ENCODE results near the gene THOC1. TPM values are rescaled to one million over a fixed set of nuclear protein-coding genes. Genes with fewer than 3 reads are reported as not detected.

The THOC1 gene
- total RNA-seq, 5 donors from 2014 or later (not counting 1 experiment from before 2014, with no cell fraction given): 50.7 to 88.5 (median 53.7) TPM

DNA sequence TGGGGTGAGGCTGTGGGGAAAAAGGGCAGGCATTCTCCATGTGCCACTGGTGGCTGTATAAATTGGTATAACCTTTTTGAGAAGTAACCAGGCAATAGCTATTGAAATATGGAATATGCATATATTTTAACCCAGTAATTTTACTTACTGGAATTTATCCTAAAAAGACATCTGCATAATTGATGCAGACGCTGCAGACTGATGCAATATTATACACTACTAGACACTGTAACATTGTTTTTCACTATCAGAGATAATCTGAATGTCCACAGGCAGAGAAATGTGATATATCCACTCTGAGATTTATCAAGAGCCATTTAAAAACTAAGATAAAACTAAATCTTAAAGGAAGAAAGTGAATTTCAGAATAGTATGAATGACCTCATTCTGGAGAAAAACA, 14.7 kb downstream of the THOC1 start:
- no peaks in the 10 kb centered on the region for H3K9me3 Mint-ChIP-seq

DNA sequence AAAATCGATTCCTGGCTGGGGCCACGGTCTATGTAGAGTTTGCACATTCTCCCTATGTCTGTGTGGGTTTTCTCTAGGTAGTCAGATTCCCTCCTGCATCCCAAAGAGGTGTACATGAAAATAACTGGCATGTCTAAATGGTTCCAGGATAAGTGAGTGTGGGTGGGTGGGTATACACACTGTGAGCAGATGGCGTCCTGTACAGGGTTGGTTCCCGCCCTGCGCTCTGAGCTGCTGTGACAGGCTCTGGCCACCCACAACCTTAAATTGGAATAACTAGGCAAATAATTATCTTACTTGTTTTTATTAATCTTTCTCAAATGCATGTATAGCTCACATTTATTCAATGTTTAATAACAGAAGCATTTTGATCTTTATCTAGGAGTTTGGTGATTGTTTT, 16.3 kb downstream of the THOC1 start:
- no CpG with 5 or more reads among the region's 5 CpGs for WGBS (ENCODE audit: insufficient coverage)
- H3K4me3 Mint-ChIP-seq: no peak overlapping the region

More for the DNA sequence above, 14.7 kb downstream of the THOC1 start:
- Mint-ChIP-seq H3K4me3 (no peak overlapping the region), H3K4me1 (no peaks in the 10 kb centered on the region), H3K27ac (no peak overlapping the region), H3K27me3 (no peaks in the 10 kb centered on the region), H3K36me3 (peaks cover 70% of the 10 kb centered on the region)
- POLR2A ChIA-PET: no interaction called here
- CTCF ChIA-PET: no interaction called here
- ATAC-seq (replicated peaks in 1 of 4) (no peak), DNase-seq (no peak)
- H3K27me3 ChIP-seq (replicated peaks in 1 of 2; ENCODE audit: control insufficient read depth in 2 of 2, extremely low read depth in 1 of 2, insufficient read depth in 2 of 2, low read length in 1 of 2): no peaks in the 10 kb centered on the region
- H3K36me3 ChIP-seq (ENCODE audit: control insufficient read depth in 2 of 2, extremely low read depth in 1 of 2, insufficient read depth in 1 of 2, low read length in 1 of 2): peaks cover 2 to 76% of the 10 kb centered on the region in 2 donors
- no peaks in the 10 kb centered on the region for H3K4me1 ChIP-seq (ENCODE audit: control insufficient read depth in 1 of 2, extremely low read depth in 1 of 2, insufficient read depth in 2 of 2, low read length in 2 of 2)
- WGBS (ENCODE audit: insufficient coverage): no CpG with 5 or more reads among the region's 1 CpG
- no peak overlapping the region for H3K27ac ChIP-seq (ENCODE audit: low read length)
- no peak overlapping the region for H3K4me3 ChIP-seq (ENCODE audit: control insufficient read depth in 1 of 2, extremely low read depth in 1 of 2, low read length in 1 of 2)
- no peaks in the 10 kb centered on the region for H3K9me3 ChIP-seq

GRCh38 chr18:250685-251084, 17.2 kb downstream of the THOC1 start:
- Histone ChIP-seq H3K36me3 (ENCODE audit: control insufficient read depth in 2 of 2, extremely low read depth in 1 of 2, insufficient read depth in 1 of 2, low read length in 1 of 2) (peaks cover 3 to 73% of the 10 kb centered on the region in 2 donors), H3K27me3 (replicated peaks in 1 of 2; ENCODE audit: control insufficient read depth in 2 of 2, extremely low read depth in 1 of 2, insufficient read depth in 2 of 2, low read length in 1 of 2) (no peaks in the 10 kb centered on the region), H3K9me3 (no peaks in the 10 kb centered on the region), H3K4me1 (ENCODE audit: control insufficient read depth in 1 of 2, extremely low read depth in 1 of 2, insufficient read depth in 2 of 2, low read length in 2 of 2) (no peaks in the 10 kb centered on the region), H3K27ac (ENCODE audit: low read length) (no peak overlapping the region), H3K4me3 (ENCODE audit: control insufficient read depth in 1 of 2, extremely low read depth in 1 of 2, low read length in 1 of 2) (no peak overlapping the region)
- H3K4me1 Mint-ChIP-seq: no peaks in the 10 kb centered on the region
- CTCF ChIA-PET: interaction anchor here in 1 of 2 donors (1.1 kb wide), 1 partner anchor 13 kb away, joined by 4 read pairs; no protein-coding TSS in a partner anchor
- no peaks in the 10 kb centered on the region for H3K27me3 Mint-ChIP-seq
- POLR2A ChIA-PET: interaction anchor here in 1 of 2 donors (0.6 kb wide), 1 partner anchor 15 kb away, joined by 3 read pairs; no protein-coding TSS in a partner anchor
- H3K27ac Mint-ChIP-seq: no peak overlapping the region
- H3K4me3 Mint-ChIP-seq: no peak overlapping the region
- ATAC-seq (replicated peaks in 1 of 4): no peak
- H3K36me3 Mint-ChIP-seq: peaks cover 60% of the 10 kb centered on the region
- no CpG with 5 or more reads among the region's 2 CpGs for WGBS (ENCODE audit: insufficient coverage)
- H3K9me3 Mint-ChIP-seq: no peaks in the 10 kb centered on the region
- DNase-seq: no peak

More for the DNA sequence above, 16.3 kb downstream of the THOC1 start:
- H3K9me3 ChIP-seq: no peaks in the 10 kb centered on the region
- Mint-ChIP-seq H3K27me3 (no peaks in the 10 kb centered on the region), H3K36me3 (peaks cover 63% of the 10 kb centered on the region), H3K27ac (no peak overlapping the region), H3K4me1 (no peaks in the 10 kb centered on the region), H3K9me3 (no peaks in the 10 kb centered on the region)
- H3K4me3 ChIP-seq (ENCODE audit: control insufficient read depth in 1 of 2, extremely low read depth in 1 of 2, low read length in 1 of 2): no peak overlapping the region
- ChIA-PET POLR2A (no interaction called here), CTCF (no interaction called here)
- no peaks in the 10 kb centered on the region for H3K27me3 ChIP-seq (replicated peaks in 1 of 2; ENCODE audit: control insufficient read depth in 2 of 2, extremely low read depth in 1 of 2, insufficient read depth in 2 of 2, low read length in 1 of 2)
- ATAC-seq (replicated peaks in 1 of 4) (no peak), DNase-seq (no peak)
- no peaks in the 10 kb centered on the region for H3K4me1 ChIP-seq (ENCODE audit: control insufficient read depth in 1 of 2, extremely low read depth in 1 of 2, insufficient read depth in 2 of 2, low read length in 2 of 2)
- peaks cover 3 to 76% of the 10 kb centered on the region in 2 donors for H3K36me3 ChIP-seq (ENCODE audit: control insufficient read depth in 2 of 2, extremely low read depth in 1 of 2, insufficient read depth in 1 of 2, low read length in 1 of 2)
- no peak overlapping the region for H3K27ac ChIP-seq (ENCODE audit: low read length)

DNA sequence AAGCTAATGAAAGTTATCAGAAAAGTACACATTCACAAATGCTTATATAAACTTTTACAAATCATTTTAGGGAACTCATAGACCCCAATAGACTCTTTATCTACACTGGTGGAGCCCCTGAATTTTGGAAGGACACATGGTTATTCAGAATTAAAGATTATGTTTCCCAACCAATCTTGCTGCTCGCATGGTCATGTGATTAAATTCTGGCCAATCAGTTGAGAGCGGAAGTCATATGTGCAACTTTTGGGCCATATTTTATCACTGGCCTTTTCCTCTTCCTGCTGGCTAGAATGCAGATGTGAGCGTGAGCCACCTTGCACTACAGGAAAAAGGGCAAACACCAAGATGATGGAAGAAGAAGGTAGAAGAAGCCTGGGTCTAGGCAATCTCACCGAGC, 19.8 kb downstream of the THOC1 start:
- Mint-ChIP-seq H3K27ac (no peak overlapping the region), H3K4me3 (no peak overlapping the region), H3K9me3 (no peaks in the 10 kb centered on the region), H3K4me1 (peaks cover 0 to 5% (median 0%) of the 10 kb centered on the region in 3 donors), H3K27me3 (no peaks in the 10 kb centered on the region), H3K36me3 (peaks cover 59% of the 10 kb centered on the region)
- ATAC-seq (replicated peaks in 1 of 4): no peak
- Histone ChIP-seq H3K9me3 (no peaks in the 10 kb centered on the region), H3K27ac (ENCODE audit: low read length) (no peak overlapping the region), H3K4me1 (ENCODE audit: control insufficient read depth in 1 of 2, extremely low read depth in 1 of 2, insufficient read depth in 2 of 2, low read length in 2 of 2) (no peaks in the 10 kb centered on the region), H3K36me3 (ENCODE audit: control insufficient read depth in 2 of 2, extremely low read depth in 1 of 2, insufficient read depth in 1 of 2, low read length in 1 of 2) (peaks cover 3 to 70% of the 10 kb centered on the region in 2 donors), H3K27me3 (replicated peaks in 1 of 2; ENCODE audit: control insufficient read depth in 2 of 2, extremely low read depth in 1 of 2, insufficient read depth in 2 of 2, low read length in 1 of 2) (no peaks in the 10 kb centered on the region), H3K4me3 (ENCODE audit: control insufficient read depth in 1 of 2, extremely low read depth in 1 of 2, low read length in 1 of 2) (no peak overlapping the region)
- WGBS (ENCODE audit: insufficient coverage): 100% methylated on average over 2 of the region's 4 CpGs
- DNase-seq: no peak
- ChIA-PET CTCF (interaction anchor here in 1 of 2 donors (1.0 kb wide), 1 partner anchor 20 kb away, joined by 3 read pairs; the partner anchor contains the start of gene THOC1), POLR2A (interaction anchor here in 1 of 2 donors (1.0 kb wide), 1 partner anchor 14 kb away, joined by 3 read pairs; no protein-coding TSS in a partner anchor)

DNA sequence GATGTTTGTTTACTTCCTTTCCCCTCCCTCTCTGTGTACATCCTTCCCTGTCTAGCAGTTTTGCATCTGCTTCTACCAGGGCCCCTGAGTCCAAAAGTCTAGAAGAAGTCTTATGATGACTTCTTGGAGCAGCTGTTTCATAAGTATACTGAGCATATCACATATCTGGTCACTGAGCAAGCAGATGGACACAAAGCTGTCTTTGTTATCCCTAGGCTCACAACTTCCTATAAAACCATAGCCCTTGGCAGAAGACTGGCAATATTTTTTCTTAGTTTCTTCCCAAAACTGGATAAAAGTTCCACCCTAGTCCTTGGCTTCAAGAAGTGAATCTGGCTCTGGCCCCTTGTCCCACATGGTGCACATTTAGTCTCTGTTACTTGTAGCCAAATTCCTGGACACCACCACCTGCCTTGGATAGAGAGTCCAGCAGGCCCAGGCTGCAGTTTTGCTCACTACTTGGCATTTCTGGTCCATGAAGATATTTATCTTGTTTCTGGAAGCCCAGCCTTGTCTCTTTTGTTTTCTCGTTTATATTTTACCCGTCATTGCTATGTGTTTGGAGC, 22.5 kb downstream of the THOC1 start:
- H3K4me1 Mint-ChIP-seq: peaks cover 0 to 5% (median 0%) of the 10 kb centered on the region in 3 donors
- Histone ChIP-seq H3K9me3 (no peaks in the 10 kb centered on the region), H3K4me3 (ENCODE audit: control insufficient read depth in 1 of 2, extremely low read depth in 1 of 2, low read length in 1 of 2) (no peak overlapping the region), H3K4me1 (ENCODE audit: control insufficient read depth in 1 of 2, extremely low read depth in 1 of 2, insufficient read depth in 2 of 2, low read length in 2 of 2) (no peaks in the 10 kb centered on the region), H3K36me3 (ENCODE audit: control insufficient read depth in 2 of 2, extremely low read depth in 1 of 2, insufficient read depth in 1 of 2, low read length in 1 of 2) (peaks cover 3 to 68% of the 10 kb centered on the region in 2 donors), H3K27me3 (replicated peaks in 1 of 2; ENCODE audit: control insufficient read depth in 2 of 2, extremely low read depth in 1 of 2, insufficient read depth in 2 of 2, low read length in 1 of 2) (no peaks in the 10 kb centered on the region), H3K27ac (ENCODE audit: low read length) (no peak overlapping the region)
- ChIA-PET CTCF (no interaction called here), POLR2A (no interaction called here)
- ATAC-seq (replicated peaks in 1 of 4): no peak
- no peak overlapping the region for H3K4me3 Mint-ChIP-seq
- no peak for DNase-seq
- no CpG with 5 or more reads among the region's 2 CpGs for WGBS (ENCODE audit: insufficient coverage)
- peaks cover 53% of the 10 kb centered on the region for H3K36me3 Mint-ChIP-seq
- no peaks in the 10 kb centered on the region for H3K27me3 Mint-ChIP-seq
- H3K27ac Mint-ChIP-seq: no peak overlapping the region
- no peaks in the 10 kb centered on the region for H3K9me3 Mint-ChIP-seq

GRCh38 chr18:240175-240574, 27.7 kb downstream of the THOC1 start:
- no peaks in the 10 kb centered on the region for H3K27me3 ChIP-seq (replicated peaks in 1 of 2; ENCODE audit: control insufficient read depth in 2 of 2, extremely low read depth in 1 of 2, insufficient read depth in 2 of 2, low read length in 1 of 2)
- Mint-ChIP-seq H3K9me3 (no peaks in the 10 kb centered on the region), H3K27ac (no peak overlapping the region), H3K36me3 (peaks cover 32% of the 10 kb centered on the region), H3K4me3 (no peak overlapping the region), H3K4me1 (peaks cover 0 to 5% (median 0%) of the 10 kb centered on the region in 3 donors), H3K27me3 (no peaks in the 10 kb centered on the region)
- H3K27ac ChIP-seq (ENCODE audit: low read length): no peak overlapping the region
- no peaks in the 10 kb centered on the region for H3K4me1 ChIP-seq (ENCODE audit: control insufficient read depth in 1 of 2, extremely low read depth in 1 of 2, insufficient read depth in 2 of 2, low read length in 2 of 2)
- no CpG with 5 or more reads among the region's 1 CpG for WGBS (ENCODE audit: insufficient coverage)
- no peaks in the 10 kb centered on the region for H3K9me3 ChIP-seq
- DNase-seq: no peak
- ATAC-seq (replicated peaks in 1 of 4): no peak
- no peak overlapping the region for H3K4me3 ChIP-seq (ENCODE audit: control insufficient read depth in 1 of 2, extremely low read depth in 1 of 2, low read length in 1 of 2)
- ChIA-PET POLR2A (no interaction called here), CTCF (no interaction called here)
- H3K36me3 ChIP-seq (ENCODE audit: control insufficient read depth in 2 of 2, extremely low read depth in 1 of 2, insufficient read depth in 1 of 2, low read length in 1 of 2): peaks cover 0 to 40% of the 10 kb centered on the region in 2 donors
